ENCODE data around the gene C1QL4. TPM values are rescaled to one million over a fixed set of nuclear protein-coding genes. Genes with fewer than 3 reads are reported as not detected.

The C1QL4 gene
- total RNA-seq, 3 donors from 2014 or later: 0.33 to 0.44 TPM; not detected in 1

DNA sequence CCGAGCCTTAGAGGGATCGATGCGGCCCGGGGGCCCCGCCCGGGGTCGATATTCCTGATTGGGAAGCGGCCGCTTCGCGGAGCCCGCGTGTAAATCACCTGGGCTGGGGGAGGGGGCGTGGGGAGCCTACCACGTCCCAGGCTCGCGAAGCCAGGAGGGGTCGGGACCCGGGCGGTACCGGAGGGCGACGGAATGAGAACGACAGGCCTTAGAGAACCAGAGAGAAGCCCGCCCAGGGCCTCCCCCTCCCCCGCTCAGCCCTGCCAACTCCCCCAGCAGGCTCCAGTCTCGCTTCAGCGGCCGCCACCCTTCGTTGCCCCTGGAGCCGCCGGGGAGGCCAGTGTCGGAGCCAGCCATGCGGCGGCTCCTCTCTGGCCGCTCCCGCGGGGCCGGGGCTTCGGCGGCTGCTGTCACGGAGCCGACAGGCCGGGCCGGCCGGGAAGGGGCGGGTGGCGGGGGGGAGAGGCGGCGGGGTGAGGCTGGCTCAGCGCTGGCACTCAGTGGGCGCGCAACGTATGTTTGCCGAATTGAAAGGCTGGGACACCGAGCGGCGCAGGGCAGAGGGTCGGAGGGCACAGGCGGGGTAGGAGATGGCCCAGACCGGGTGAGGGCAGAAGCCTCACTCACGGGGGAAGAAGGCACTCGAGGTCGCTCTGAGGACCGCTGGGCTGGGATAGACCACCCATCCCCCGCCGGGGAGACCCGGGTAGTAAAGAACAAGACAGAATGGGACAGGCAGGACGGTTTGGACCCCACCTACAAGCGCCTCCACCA, 8.2 kb upstream of the C1QL4 start:
- no peaks in the 10 kb centered on the region for H3K9me3 ChIP-seq
- peak overlapping the region; percentile 27 to 69 (median 52) for H3K4me3 ChIP-seq
- TF ChIP-seq POLR2AphosphoS5 (IDR thresholded peaks at IDR 0.05) (no peak), POLR2A (IDR thresholded peaks at IDR 0.05) (no peak), CTCF (IDR thresholded peaks at IDR 0.05) (no peak)
- intact Hi-C loops (cut with DNase I; ENCODE audit: low total_unique reads): loop anchor here (10.0 kb wide), 1 partner anchor 170 kb away; no protein-coding TSS in a partner anchor
- no peak for DNase-seq (ENCODE audit: low spot score in 2 of 2)
- peaks cover 14 to 37% of the 10 kb centered on the region in 2 donors for H3K27me3 ChIP-seq
- H3K27ac ChIP-seq: no peak overlapping the region
- H3K4me1 ChIP-seq: peaks cover 23% of the 10 kb centered on the region in 2 donors
- no peaks in the 10 kb centered on the region for H3K36me3 ChIP-seq

GRCh38 chr12:49344486-49345050, 7.6 kb upstream of the C1QL4 start:
- Histone ChIP-seq H3K27ac (no peak overlapping the region), H3K9me3 (no peaks in the 10 kb centered on the region), H3K4me3 (peak overlapping the region in 2 of 3 donors; percentile 52 to 69), H3K4me1 (peaks cover 23% of the 10 kb centered on the region in 2 donors), H3K27me3 (peaks cover 14 to 37% of the 10 kb centered on the region in 2 donors), H3K36me3 (no peaks in the 10 kb centered on the region)
- intact Hi-C loops (cut with DNase I; ENCODE audit: low total_unique reads): loop anchor here (10.0 kb wide), 1 partner anchor 170 kb away; no protein-coding TSS in a partner anchor
- no peak for DNase-seq (ENCODE audit: low spot score in 2 of 2)
- TF ChIP-seq POLR2AphosphoS5 (IDR thresholded peaks at IDR 0.05) (no peak), CTCF (IDR thresholded peaks at IDR 0.05) (no peak), POLR2A (IDR thresholded peaks at IDR 0.05) (no peak)

- TF ChIP-seq CTCF (IDR thresholded peaks at IDR 0.05): no peak
- TF ChIP-seq POLR2A (IDR thresholded peaks at IDR 0.05): no peak
- peaks cover 14 to 35% of the 10 kb centered on the region in 2 donors for H3K27me3 ChIP-seq
- H3K4me3 ChIP-seq: peak overlapping the region in 2 of 3 donors; percentile 41 to 63
- H3K27ac ChIP-seq: no peak overlapping the region
- intact Hi-C loops (cut with DNase I; ENCODE audit: low total_unique reads): loop anchor here (10.0 kb wide), 1 partner anchor 172 kb away; no protein-coding TSS in a partner anchor
- H3K9me3 ChIP-seq: no peaks in the 10 kb centered on the region
- DNase-seq (ENCODE audit: low spot score in 2 of 2): no peak
- H3K36me3 ChIP-seq: no peaks in the 10 kb centered on the region
- peaks cover 23% of the 10 kb centered on the region in 2 donors for H3K4me1 ChIP-seq
Observed at GRCh38 chr12:49342914-49343731, 6.1 kb upstream of the C1QL4 start.

GRCh38 chr12:49342066-49342913, 5.3 kb upstream of the C1QL4 start:
- no peak for DNase-seq (ENCODE audit: low spot score in 2 of 2)
- Histone ChIP-seq H3K27ac (no peak overlapping the region), H3K4me1 (peaks cover 15 to 20% of the 10 kb centered on the region in 2 donors), H3K27me3 (peaks cover 13 to 27% of the 10 kb centered on the region in 2 donors), H3K4me3 (peak overlapping the region; percentile 41 to 63 (median 42)), H3K36me3 (no peaks in the 10 kb centered on the region), H3K9me3 (no peaks in the 10 kb centered on the region)
- intact Hi-C loops (cut with DNase I; ENCODE audit: low total_unique reads): loop anchor here (10.0 kb wide), 1 partner anchor 173 kb away; no protein-coding TSS in a partner anchor
- no peak for TF ChIP-seq POLR2AphosphoS5 (IDR thresholded peaks at IDR 0.05)
- TF ChIP-seq CTCF (IDR thresholded peaks at IDR 0.05): peak; percentile 42 to 63 (median 59)
- TF ChIP-seq POLR2A (IDR thresholded peaks at IDR 0.05): no peak
